Measurements from ENCODE around the gene TECPR1. TPM values are rescaled to one million over a fixed set of nuclear protein-coding genes. Genes with fewer than 3 reads are reported as not detected.
A peak's percentile ranks its signal among the peaks of the same experiment; 100 is the strongest.

Gene TECPR1
- total RNA-seq (10 to 100 TPM; 27.6 to 73.6 TPM), polyA plus RNA-seq (10 to 100 TPM; 16.7 to 36.1 TPM)
- long read RNA-seq, donor 1, partial matches to known transcripts, result 13 of 14 reads
- long read RNA-seq, donor 1, other reads (novel, unspliced or antisense), result 0 of 14 reads
- long read RNA-seq, donor 2, partial matches to known transcripts, result 8 of 8 reads
- long read RNA-seq, donor 2, other reads (novel, unspliced or antisense), result 0 of 8 reads
- long read RNA-seq, donor 3, partial matches to known transcripts, result 12 of 12 reads
- long read RNA-seq, donor 3, other reads (novel, unspliced or antisense), result 0 of 12 reads
- long read RNA-seq, donor 4, partial matches to known transcripts, result 0 of 1 reads
- long read RNA-seq, donor 4, other reads (novel, unspliced or antisense), result 0 of 1 reads
- long read RNA-seq, donor 5, result 0 reads

- TF ChIP-seq CTCF (IDR thresholded peaks at IDR 0.05; ENCODE audit: control extremely low read depth, extremely low read depth), result no peak
- peak; percentile 92 to 96 (median 94) for DNase-seq
- Histone ChIP-seq H3K4me3 (peak within 1 kb of the TSS; percentile 96), H3K36me3 (ENCODE audit: control insufficient read depth in 4 of 4, insufficient read depth in 4 of 4, low read length in 4 of 4) (peaks cover 0 to 4% (median 0%) of the 10 kb centered on the region in 4 donors), H3K9ac (ENCODE audit: insufficient read depth in 1 of 2, low read length in 2 of 2) (peak within 1 kb of the TSS; percentile 39 to 68), H3K9me3 (ENCODE audit: control insufficient read depth in 4 of 4, insufficient read depth in 3 of 4, low read length in 3 of 4) (no peaks in the 10 kb centered on the region), H3K27me3 (ENCODE audit: control insufficient read depth in 3 of 3, insufficient read depth in 3 of 3, low read length in 2 of 3) (no peaks in the 10 kb centered on the region), H3K4me1 (ENCODE audit: control insufficient read depth in 5 of 5, insufficient read depth in 5 of 5, low read length in 5 of 5) (peaks cover 0 to 20% (median 5%) of the 10 kb centered on the region in 5 donors), H3K27ac (ENCODE audit: low read depth in 1 of 2, low read length in 1 of 2) (peak within 1 kb of the TSS; percentile 65 to 94)
- 1% methylated on average over 54 to 69 of the region's 69 CpGs for WGBS, 2 donors
- ATAC-seq (ENCODE audit: insufficient read depth, low FRiP score), result peak; percentile 99
Observed at GRCh38 chr7:98251601-98252424, at the start of gene TECPR1. Gene TECPR1 (minus strand): TSS chr7:98252232. CDS start chr7:98246146, 6,086 bp downstream.

GRCh38 chr7:98300595-98301372 is 48.8 kb upstream of the TECPR1 start:
- Histone ChIP-seq H3K27me3 (ENCODE audit: control insufficient read depth in 3 of 3, insufficient read depth in 3 of 3, low read length in 2 of 3) (no peaks in the 10 kb centered on the region), H3K4me3 (no peak overlapping the region), H3K9me3 (ENCODE audit: control insufficient read depth in 4 of 4, insufficient read depth in 3 of 4, low read length in 3 of 4) (no peaks in the 10 kb centered on the region), H3K9ac (ENCODE audit: insufficient read depth in 1 of 2, low read length in 2 of 2) (no peak overlapping the region), H3K4me1 (ENCODE audit: control insufficient read depth in 5 of 5, insufficient read depth in 5 of 5, low read length in 5 of 5) (no peaks in the 10 kb centered on the region), H3K36me3 (ENCODE audit: control insufficient read depth in 4 of 4, insufficient read depth in 4 of 4, low read length in 4 of 4) (peaks cover 0 to 24% (median 0%) of the 10 kb centered on the region in 4 donors), H3K27ac (ENCODE audit: low read depth in 1 of 2, low read length in 1 of 2) (no peak overlapping the region)
- no peak for TF ChIP-seq CTCF (IDR thresholded peaks at IDR 0.05; ENCODE audit: control extremely low read depth, extremely low read depth)
- ATAC-seq (ENCODE audit: insufficient read depth, low FRiP score) (no peak), DNase-seq (no peak)
- WGBS, 2 donors, result 90% methylated on average over 26 of the region's 26 CpGs

- H3K36me3 ChIP-seq (ENCODE audit: control insufficient read depth in 4 of 4, insufficient read depth in 4 of 4, low read length in 4 of 4), result peaks cover 0 to 38% (median 2%) of the 10 kb centered on the region in 4 donors
Observed at GRCh38 chr7:98297626-98298286, 45.7 kb upstream of the TECPR1 start.

More at GRCh38 chr7:98297626-98298286, 45.7 kb upstream of the TECPR1 start:
- Histone ChIP-seq H3K9me3 (ENCODE audit: control insufficient read depth in 4 of 4, insufficient read depth in 3 of 4, low read length in 3 of 4) (no peaks in the 10 kb centered on the region), H3K27me3 (ENCODE audit: control insufficient read depth in 3 of 3, insufficient read depth in 3 of 3, low read length in 2 of 3) (no peaks in the 10 kb centered on the region), H3K9ac (ENCODE audit: insufficient read depth in 1 of 2, low read length in 2 of 2) (no peak overlapping the region), H3K4me3 (no peak overlapping the region), H3K4me1 (ENCODE audit: control insufficient read depth in 5 of 5, insufficient read depth in 5 of 5, low read length in 5 of 5) (no peaks in the 10 kb centered on the region), H3K27ac (ENCODE audit: low read depth in 1 of 2, low read length in 1 of 2) (no peak overlapping the region)
- WGBS, 2 donors, result 74 to 80% methylated on average over 21 of the region's 21 CpGs
- DNase-seq (peak in 1 of 3 donors; percentile 39), ATAC-seq (ENCODE audit: insufficient read depth, low FRiP score) (no peak)
- no peak for TF ChIP-seq CTCF (IDR thresholded peaks at IDR 0.05; ENCODE audit: control extremely low read depth, extremely low read depth)
